ENCODE data around the gene MAPRE2. TPM values are rescaled to one million over a fixed set of nuclear protein-coding genes. Genes with fewer than 3 reads are reported as not detected.

The MAPRE2 gene
- total RNA-seq, 1 experiment from 2014 or later = 29.4 TPM

DNA sequence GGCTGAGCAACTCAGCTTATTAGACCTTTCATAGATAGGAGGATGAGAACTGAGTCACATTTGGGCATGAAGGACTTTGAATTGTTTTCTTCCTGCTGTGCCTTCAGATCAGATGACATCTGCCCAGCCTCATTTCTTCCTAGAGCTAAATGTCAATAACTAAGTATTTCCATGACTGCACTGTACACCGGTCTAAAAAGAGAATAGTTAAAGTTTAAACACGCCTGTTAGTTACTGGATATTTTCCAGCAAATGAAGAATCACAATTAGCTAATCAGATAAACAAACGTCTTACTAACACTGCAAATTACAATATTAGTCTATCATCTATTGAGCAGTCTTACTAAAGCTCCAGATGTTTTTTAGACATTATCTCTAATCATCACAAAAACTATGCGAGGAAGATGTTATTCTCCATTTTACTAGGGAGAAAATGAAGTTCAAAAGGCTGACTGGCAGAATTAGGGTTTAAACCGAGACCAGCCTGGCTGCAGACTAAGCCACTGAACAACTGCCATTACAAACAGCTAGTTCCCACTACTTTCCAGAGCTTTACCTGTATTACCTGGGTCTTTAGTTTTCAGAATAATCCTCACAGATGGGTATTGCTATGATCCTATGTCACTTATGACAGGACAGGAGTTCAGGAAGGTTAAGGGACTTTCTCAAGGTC lies 130.2 kb downstream of the MAPRE2 start:
- no peaks in the 10 kb centered on the region for H4K20me1 ChIP-seq (ENCODE audit: control insufficient read depth, insufficient read depth, insufficient read length)

More for the DNA sequence above, 130.2 kb downstream of the MAPRE2 start:
- H3K4ac ChIP-seq (ENCODE audit: low read depth, low read length) = no peak overlapping the region
- no CpG with 5 or more reads among the region's 5 CpGs for WGBS (ENCODE audit: extremely low coverage, insufficient read length, low lambda C conversion rate)
- peaks cover 0 to 8% (median 0%) of the 10 kb centered on the region in 3 experiments; a peak in 3 of 7 replicates for H3K36me3 Mint-ChIP-seq (ENCODE audit: insufficient read depth in 1 of 3, low read depth in 3 of 3)
- no peak overlapping the region for H3K23ac ChIP-seq (ENCODE audit: insufficient read length, low read depth, low read length)
- no peak overlapping the region for H2BK5ac ChIP-seq (ENCODE audit: insufficient read length, low read length)
- H3K56ac ChIP-seq (ENCODE audit: insufficient read length, low read depth, low read length) = no peak overlapping the region
- H2BK15ac ChIP-seq (ENCODE audit: low read depth, low read length) = no peak overlapping the region
- no peak overlapping the region for H3K27ac Mint-ChIP-seq
- TF ChIP-seq, protein P1, sequence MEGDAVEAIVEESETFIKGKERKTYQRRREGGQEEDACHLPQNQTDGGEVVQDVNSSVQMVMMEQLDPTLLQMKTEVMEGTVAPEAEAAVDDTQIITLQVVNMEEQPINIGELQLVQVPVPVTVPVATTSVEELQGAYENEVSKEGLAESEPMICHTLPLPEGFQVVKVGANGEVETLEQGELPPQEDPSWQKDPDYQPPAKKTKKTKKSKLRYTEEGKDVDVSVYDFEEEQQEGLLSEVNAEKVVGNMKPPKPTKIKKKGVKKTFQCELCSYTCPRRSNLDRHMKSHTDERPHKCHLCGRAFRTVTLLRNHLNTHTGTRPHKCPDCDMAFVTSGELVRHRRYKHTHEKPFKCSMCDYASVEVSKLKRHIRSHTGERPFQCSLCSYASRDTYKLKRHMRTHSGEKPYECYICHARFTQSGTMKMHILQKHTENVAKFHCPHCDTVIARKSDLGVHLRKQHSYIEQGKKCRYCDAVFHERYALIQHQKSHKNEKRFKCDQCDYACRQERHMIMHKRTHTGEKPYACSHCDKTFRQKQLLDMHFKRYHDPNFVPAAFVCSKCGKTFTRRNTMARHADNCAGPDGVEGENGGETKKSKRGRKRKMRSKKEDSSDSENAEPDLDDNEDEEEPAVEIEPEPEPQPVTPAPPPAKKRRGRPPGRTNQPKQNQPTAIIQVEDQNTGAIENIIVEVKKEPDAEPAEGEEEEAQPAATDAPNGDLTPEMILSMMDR (conservative IDR thresholded peaks at IDR 0.05) = no peak
- H2BK120ac ChIP-seq (ENCODE audit: low read depth, low read length, poor library complexity, severe bottlenecking) = no peak overlapping the region
- H3K23me2 ChIP-seq (ENCODE audit: insufficient read length, low read depth, low read length, poor library complexity, severe bottlenecking) = no peaks in the 10 kb centered on the region
- H3K4me2 ChIP-seq (ENCODE audit: insufficient read depth, insufficient read length, low read length) = no peak overlapping the region
- H2BK12ac ChIP-seq (ENCODE audit: insufficient read length, low read depth, low read length) = no peak overlapping the region
- H3K4me1 ChIP-seq (ENCODE audit: insufficient read depth, low read length) = no peaks in the 10 kb centered on the region
- no peaks in the 10 kb centered on the region for H3K79me1 ChIP-seq (ENCODE audit: insufficient read depth, low read depth, low read length, poor library complexity, severe bottlenecking)
- H3K18ac ChIP-seq (ENCODE audit: insufficient read length, low read depth, low read length) = no peak overlapping the region
- H3K9ac ChIP-seq (ENCODE audit: extremely low read depth, insufficient read length, low read length) = no peak overlapping the region
- H2BK20ac ChIP-seq (ENCODE audit: low read depth, low read length, poor library complexity, severe bottlenecking) = no peak overlapping the region
- no peak overlapping the region for H3K4me3 Mint-ChIP-seq
- H4K8ac ChIP-seq (replicated peaks; ENCODE audit: insufficient read length, low read depth, low read length) = no peak overlapping the region
- no peak overlapping the region for H3K14ac ChIP-seq (ENCODE audit: insufficient read depth, low read length)
- H4K91ac ChIP-seq (ENCODE audit: insufficient read length, low read depth, low read length) = no peak overlapping the region
- no peak overlapping the region for H3T11ph ChIP-seq (ENCODE audit: low read length)
- H3K79me2 ChIP-seq (ENCODE audit: insufficient read depth, low read length) = no peaks in the 10 kb centered on the region
- H3K9me3 ChIP-seq (ENCODE audit: control insufficient read depth, low read depth, low read length) = no peaks in the 10 kb centered on the region
- no peaks in the 10 kb centered on the region; the same call in 1 of the 2 replicates for H3K27me3 Mint-ChIP-seq (ENCODE audit: low read depth)
- no peaks in the 10 kb centered on the region for H3K27me3 ChIP-seq (ENCODE audit: insufficient read depth, low read length)
- H3K9me3 Mint-ChIP-seq = peaks cover 4 to 5% of the 10 kb centered on the region in 2 experiments
- no peak overlapping the region for H2AFZ ChIP-seq (ENCODE audit: low read length)
- no peak overlapping the region for H3K27ac ChIP-seq (ENCODE audit: insufficient read length, low read depth, low read length)
- H4K5ac ChIP-seq (ENCODE audit: insufficient read length, low read depth, low read length) = no peak overlapping the region
- DNase-seq = no peak
- H3K4me1 Mint-ChIP-seq = peaks cover 23 to 25% of the 10 kb centered on the region in 2 experiments
- H2AK5ac ChIP-seq (ENCODE audit: insufficient read length, low read length) = no peak overlapping the region

All from H9 (cell line).